ENCODE results near the gene FBXL4. TPM values are rescaled to one million over a fixed set of nuclear protein-coding genes. Genes with fewer than 3 reads are reported as not detected.

The FBXL4 gene
- total RNA-seq, 1 experiment from 2014 or later = 5.1 TPM

- peak overlapping the region; percentile 71 to 85 for H3K4me3 Mint-ChIP-seq
- no peak overlapping the region for H3K56ac ChIP-seq (ENCODE audit: insufficient read length, low read depth, low read length)
- no peak overlapping the region for H4K91ac ChIP-seq (ENCODE audit: insufficient read length, low read depth, low read length)
- H3K4me1 Mint-ChIP-seq = peaks cover 46 to 63% of the 10 kb centered on the region in 2 experiments
- peaks cover 7% of the 10 kb centered on the region; the same call in 1 of the 2 replicates for H3K4me1 ChIP-seq (ENCODE audit: insufficient read depth, low read length)
- no peaks in the 10 kb centered on the region for H3K79me2 ChIP-seq (ENCODE audit: insufficient read depth, low read length)
- no peak overlapping the region for H2BK5ac ChIP-seq (ENCODE audit: insufficient read length, low read length)
- no peak overlapping the region for H3T11ph ChIP-seq (ENCODE audit: low read length)
- H3K23me2 ChIP-seq (ENCODE audit: insufficient read length, low read depth, low read length, poor library complexity, severe bottlenecking) = peaks cover 39% of the 10 kb centered on the region
- H2AK5ac ChIP-seq (ENCODE audit: insufficient read length, low read length) = no peak overlapping the region
- no peak overlapping the region for H4K8ac ChIP-seq (replicated peaks; ENCODE audit: insufficient read length, low read depth, low read length)
- no peak overlapping the region for H3K9ac ChIP-seq (ENCODE audit: extremely low read depth, insufficient read length, low read length)
- H3K14ac ChIP-seq (ENCODE audit: insufficient read depth, low read length) = no peak overlapping the region
- H2BK12ac ChIP-seq (ENCODE audit: insufficient read length, low read depth, low read length) = no peak overlapping the region
- no peak overlapping the region for H2BK20ac ChIP-seq (ENCODE audit: low read depth, low read length, poor library complexity, severe bottlenecking)
- no peak overlapping the region for H3K27ac Mint-ChIP-seq
- H3K27ac ChIP-seq (ENCODE audit: insufficient read length, low read depth, low read length) = no peak overlapping the region
- no peak overlapping the region for H3K23ac ChIP-seq (ENCODE audit: insufficient read length, low read depth, low read length)
- WGBS (ENCODE audit: extremely low coverage, insufficient read length, low lambda C conversion rate) = no CpG with 5 or more reads among the region's 59 CpGs
- H4K5ac ChIP-seq (ENCODE audit: insufficient read length, low read depth, low read length) = no peak overlapping the region
- H3K27me3 ChIP-seq (ENCODE audit: insufficient read depth, low read length) = peaks cover 79% of the 10 kb centered on the region
- H3K36me3 Mint-ChIP-seq (ENCODE audit: insufficient read depth in 1 of 3, low read depth in 3 of 3) = no peaks in the 10 kb centered on the region; a peak in 1 of 7 replicates
- no peak overlapping the region for H2BK120ac ChIP-seq (ENCODE audit: low read depth, low read length, poor library complexity, severe bottlenecking)
- H3K9me3 Mint-ChIP-seq = peaks cover 0 to 7% of the 10 kb centered on the region in 2 experiments; a peak in 3 of 5 replicates
- H2BK15ac ChIP-seq (ENCODE audit: low read depth, low read length) = no peak overlapping the region
- no peak for TF ChIP-seq CTCF (conservative IDR thresholded peaks at IDR 0.05)
- no peak overlapping the region for H3K4ac ChIP-seq (ENCODE audit: low read depth, low read length)
- no peak overlapping the region for H3K18ac ChIP-seq (ENCODE audit: insufficient read length, low read depth, low read length)
- no peaks in the 10 kb centered on the region for H3K9me3 ChIP-seq (ENCODE audit: control insufficient read depth, low read depth, low read length)
- no peaks in the 10 kb centered on the region for H4K20me1 ChIP-seq (ENCODE audit: control insufficient read depth, insufficient read depth, insufficient read length)
- no peak overlapping the region for H2AFZ ChIP-seq (ENCODE audit: low read length)
- no peaks in the 10 kb centered on the region for H3K79me1 ChIP-seq (ENCODE audit: insufficient read depth, low read depth, low read length, poor library complexity, severe bottlenecking)
- H3K27me3 Mint-ChIP-seq (ENCODE audit: low read depth) = peaks cover 98% of the 10 kb centered on the region
- H3K4me2 ChIP-seq (ENCODE audit: insufficient read depth, insufficient read length, low read length) = peak overlapping the region; percentile 75
- DNase-seq = no peak
Measured at GRCh38 chr6:98832284-98833056, 115.3 kb downstream of the FBXL4 start.

Data from H9 (cell line).